ENCODE data around the gene TMEM151B.
A peak's percentile ranks its signal among the peaks of the same experiment; 100 is the strongest.

The TMEM151B gene

GRCh38 chr6:44285552-44286284, 15.5 kb downstream of the TMEM151B start:
- DNase-seq, result no peak

- no peak for DNase-seq
Observed at GRCh38 chr6:44286285-44286565, 16.0 kb downstream of the TMEM151B start.

DNA sequence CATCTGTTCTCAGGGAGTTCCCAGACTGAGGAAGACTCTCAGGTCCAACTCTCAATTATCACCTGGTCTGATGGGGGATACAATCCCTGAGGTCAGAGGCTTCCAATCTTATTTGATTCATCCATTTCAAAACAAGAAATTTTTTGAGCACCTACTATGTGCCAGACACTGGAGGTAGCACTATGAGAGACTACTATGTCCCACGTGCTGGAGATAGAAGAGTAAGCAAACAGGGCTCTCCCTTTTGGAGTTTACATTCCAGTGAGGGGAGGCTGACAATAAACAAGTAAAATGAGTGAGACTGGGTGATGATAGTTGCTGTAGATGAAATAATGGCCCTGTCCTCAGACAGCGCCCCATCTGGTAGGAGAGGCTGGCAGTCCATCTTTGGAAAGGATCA, 16.5 kb downstream of the TMEM151B start:
- no peak for DNase-seq

GRCh38 chr6:44289726-44290260, 19.5 kb downstream of the TMEM151B start:
- DNase-seq, result no peak

DNA sequence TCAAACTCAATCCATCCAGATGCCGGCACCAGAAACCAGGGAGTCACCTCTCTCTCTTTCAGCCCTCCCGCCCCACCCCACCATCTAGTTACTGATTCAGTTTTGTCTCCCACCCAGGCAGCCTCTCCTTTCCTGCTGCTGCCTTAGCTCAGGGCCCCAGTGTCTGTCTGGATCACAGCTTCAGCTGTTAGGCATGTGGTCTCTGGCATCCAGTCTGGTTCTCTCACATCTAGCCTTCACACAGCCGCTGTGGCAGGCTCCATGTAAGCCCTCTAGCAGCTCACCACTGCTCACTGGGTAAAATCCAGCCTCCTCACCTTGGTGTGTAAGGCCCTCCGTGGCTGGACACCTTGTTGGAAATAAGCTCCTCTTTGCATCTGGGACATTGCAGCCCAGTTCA, 21.6 kb downstream of the TMEM151B start:
- DNase-seq, result no peak

GRCh38 chr6:44292661-44293365, 22.6 kb downstream of the TMEM151B start:
- DNase-seq, result no peak

DNA sequence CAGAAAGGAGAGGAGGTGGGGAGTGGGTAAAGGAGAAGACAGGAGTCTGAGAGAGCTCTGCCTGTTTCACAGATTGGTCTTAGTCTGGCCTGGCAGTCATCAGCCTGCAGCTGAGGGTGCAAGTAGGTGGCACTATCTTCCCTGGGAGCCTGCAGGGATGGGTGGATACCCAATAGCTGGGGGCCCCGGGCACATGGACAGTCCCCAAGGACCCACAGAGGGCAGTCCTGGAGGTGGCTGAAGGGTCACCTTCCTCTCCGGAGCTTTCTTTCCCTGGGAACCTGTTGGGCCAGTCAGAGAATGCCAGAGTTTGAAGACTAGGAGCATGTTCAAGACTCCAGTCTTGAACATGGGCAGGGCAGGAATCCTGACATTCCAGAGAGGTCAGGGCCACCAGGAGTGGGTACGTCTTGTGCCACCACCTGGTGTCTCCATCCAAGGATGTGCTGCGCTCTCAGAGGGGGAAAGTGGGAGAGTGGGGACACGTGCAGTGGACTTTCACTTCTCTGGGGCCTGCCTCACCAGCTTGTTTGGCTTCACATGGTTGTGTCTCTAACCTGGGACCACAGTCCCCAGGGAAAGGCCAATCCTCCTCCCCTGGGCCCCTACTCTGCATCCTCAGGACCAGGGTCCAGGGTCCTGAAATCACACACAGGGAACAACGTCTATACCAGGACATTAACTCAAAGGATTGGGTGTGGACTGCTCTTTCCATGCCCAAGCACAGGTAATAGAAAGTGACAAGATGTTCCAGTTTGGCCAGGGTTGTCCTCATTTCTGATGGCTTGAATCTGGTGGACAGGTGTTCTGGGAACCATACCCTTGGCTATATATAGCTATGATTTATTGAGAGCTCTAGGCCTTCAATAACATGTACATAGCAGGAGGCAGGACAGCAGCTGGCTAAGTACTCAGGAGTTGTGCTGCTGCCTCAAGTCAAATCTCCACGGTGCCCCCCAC, 24.9 kb downstream of the TMEM151B start:
- DNase-seq, result no peak

- peak; percentile 89 for DNase-seq
Observed at GRCh38 chr6:44297063-44298038, 27.1 kb downstream of the TMEM151B start.

- DNase-seq, result no peak
Observed at GRCh38 chr6:44298055-44298803, 28.0 kb downstream of the TMEM151B start.

DNA sequence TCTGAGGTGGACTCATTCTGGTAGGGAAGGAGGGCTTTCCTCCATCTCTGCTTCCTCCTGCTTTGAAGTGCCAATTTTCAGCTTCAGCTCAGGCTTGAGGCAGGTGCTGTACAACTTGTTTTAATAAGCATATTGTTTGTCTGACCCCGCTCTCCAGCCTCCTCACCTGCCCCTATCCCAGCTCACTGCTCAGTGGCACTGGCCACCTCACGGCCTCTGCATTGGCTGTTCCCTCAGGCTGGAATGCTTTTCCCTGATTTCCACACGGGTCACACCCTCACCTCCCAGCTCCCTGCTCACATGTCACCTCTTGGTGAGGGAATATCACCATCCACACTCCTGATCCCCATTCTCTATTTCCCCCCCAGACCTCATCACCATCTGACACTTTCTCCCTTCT, 28.6 kb downstream of the TMEM151B start:
- DNase-seq, result no peak

- DNase-seq, result no peak
Observed at GRCh38 chr6:44300292-44300823, 30.1 kb downstream of the TMEM151B start.

DNA sequence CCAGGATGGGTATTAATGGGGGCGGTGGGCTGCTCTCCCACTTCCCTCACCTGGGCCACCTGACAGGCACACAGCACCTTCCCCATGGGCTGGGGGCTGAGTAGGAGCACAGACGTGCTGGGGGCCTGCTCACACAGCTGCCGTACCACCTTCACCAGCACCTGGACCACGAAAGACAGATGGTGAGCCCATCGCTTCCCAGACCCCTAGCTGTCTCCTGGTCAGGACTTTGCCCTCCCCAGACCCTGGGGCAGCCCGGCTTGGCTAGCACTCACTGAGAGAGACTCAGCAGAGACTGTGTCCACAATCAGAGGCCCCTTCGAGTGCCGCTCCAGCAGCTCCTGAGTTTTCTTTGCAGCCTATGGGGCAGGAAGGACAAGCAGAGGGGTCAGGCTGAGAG, 30.9 kb downstream of the TMEM151B start:
- DNase-seq, result no peak

GRCh38 chr6:44301782-44302564, 31.7 kb downstream of the TMEM151B start:
- DNase-seq, result no peak

DNA sequence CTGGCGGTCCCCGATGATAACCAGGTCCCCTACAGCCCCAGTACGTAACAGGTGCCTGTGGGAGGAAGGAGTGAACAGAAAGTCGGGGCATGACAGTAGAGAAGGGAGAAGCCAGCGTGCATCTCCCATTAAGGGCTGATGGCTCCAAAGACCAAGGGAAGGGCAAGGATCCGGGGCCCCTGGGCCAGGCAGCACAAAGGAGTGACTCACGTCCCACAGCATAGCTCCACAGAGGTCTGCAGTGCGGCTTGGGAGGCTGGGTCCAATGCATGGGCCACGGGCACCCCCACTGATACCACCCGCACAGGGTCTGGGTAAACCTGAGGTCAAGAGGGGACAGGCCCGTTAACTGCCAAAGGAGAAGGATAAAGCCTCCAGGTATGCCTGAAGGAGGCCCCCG, 32.6 kb downstream of the TMEM151B start:
- no peak for DNase-seq

DNA sequence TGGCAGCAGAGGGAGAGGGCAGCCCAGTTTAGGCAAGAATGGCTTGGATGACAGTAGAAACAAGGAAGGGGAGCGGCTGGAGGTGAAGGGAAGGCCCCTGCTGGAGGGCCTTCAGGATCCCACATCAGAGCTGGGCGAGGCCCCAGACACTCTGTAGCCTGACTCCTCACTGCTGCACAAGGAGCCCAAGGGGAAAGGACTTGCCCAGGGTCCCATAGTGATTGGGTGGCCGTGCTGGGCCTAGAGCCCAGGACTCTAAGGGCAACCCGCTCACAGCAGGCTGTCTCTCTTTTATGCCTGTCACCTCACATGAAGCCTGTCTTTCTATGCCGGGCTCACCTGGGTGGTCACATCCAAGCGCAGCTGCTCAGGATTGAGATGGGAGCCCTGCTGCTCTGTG, 33.6 kb downstream of the TMEM151B start:
- DNase-seq, result no peak

DNA sequence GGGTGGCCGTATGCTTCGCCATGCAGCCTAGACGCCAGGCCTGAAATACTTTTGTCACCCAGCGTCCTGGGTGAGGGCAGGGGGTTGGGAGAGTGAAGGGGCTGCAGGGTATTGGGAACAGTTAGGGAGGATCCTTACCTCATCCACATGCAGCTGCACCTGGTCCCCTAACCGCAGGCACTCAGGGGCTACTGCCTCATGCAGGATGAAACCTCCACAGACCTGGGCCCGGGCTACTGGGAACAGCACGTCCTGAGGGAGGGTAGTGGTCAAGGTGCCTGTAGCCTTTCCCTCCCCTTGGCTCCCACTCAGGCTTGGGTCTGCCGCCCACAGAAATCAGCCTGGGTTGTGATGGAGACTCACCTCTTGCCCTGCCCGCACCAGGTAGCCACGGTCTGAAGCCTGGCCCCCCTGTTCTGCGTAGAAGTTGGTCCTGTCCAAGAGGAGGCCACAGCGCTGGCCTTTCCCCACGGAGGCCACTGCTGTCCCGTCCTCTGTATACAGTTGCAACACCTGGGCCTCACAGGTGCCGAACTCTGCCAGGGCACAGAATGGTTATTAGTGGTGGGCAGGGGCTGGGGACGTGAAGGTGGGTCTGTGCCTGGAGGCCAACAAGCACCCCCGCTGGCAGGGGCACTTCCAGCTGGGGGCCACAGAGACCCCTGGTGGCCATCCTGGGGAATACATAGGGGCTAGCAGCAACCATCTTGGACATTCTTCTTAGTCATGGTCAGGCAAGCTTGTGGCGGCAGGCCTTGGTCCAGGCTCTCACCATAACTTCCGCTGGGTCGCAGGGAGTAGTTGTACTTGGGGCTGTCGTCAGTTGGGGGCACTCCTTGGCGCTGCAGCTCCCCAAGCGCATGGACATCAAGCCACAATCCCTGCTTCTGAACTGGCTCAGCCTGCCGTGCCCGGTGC, 34.3 kb downstream of the TMEM151B start:
- DNase-seq, result peak; percentile 36

DNA sequence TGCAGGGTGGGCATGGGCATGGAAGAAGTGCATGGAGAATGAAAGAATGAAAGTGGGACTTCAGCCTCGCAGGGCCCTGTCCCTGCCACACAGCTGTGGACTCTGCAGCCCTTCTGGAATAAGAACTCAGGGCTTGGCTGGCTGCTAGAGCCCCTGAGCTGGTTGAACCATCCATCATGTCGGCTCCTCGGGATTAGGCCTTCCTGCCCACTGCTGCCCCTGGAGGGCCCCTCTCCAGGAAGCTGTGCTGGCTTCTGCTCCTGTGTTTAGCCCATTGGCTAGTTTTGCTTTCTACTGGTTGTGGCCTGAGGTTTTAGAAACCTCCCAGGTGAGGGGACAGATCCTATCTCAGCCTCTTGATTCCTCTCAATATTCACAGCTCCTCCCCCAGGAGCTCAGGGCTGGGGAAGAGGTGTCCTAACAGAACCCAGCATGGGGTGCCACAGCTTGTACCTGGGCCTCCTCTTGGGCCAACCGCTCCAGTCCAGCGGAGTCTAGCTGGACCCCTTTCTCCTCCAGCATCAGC, 35.0 kb downstream of the TMEM151B start:
- DNase-seq, result no peak

GRCh38 chr6:44306710-44307109, 36.5 kb downstream of the TMEM151B start:
- DNase-seq, result no peak

DNA sequence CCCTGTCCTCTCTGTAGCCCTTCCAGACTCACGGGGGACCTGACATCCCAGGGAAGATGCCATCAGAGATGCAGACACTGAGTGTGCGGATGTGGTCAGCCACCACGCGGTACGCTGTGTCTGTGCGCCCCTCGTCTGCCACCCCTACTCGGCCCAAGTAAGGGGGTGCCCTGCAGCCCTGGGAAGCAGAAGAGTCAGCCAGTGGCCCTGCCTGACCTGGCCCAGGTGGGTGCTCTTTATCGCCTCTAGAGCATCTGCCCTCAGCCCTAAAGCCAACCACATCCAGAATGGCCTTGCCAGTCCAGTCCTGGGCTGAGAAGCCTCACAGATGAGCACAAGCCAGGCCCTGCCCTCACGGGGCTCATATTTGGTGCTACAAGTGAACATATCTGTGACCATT, 37.0 kb downstream of the TMEM151B start:
- DNase-seq, result no peak
